ENCODE results near the gene OGFOD2.

DNA sequence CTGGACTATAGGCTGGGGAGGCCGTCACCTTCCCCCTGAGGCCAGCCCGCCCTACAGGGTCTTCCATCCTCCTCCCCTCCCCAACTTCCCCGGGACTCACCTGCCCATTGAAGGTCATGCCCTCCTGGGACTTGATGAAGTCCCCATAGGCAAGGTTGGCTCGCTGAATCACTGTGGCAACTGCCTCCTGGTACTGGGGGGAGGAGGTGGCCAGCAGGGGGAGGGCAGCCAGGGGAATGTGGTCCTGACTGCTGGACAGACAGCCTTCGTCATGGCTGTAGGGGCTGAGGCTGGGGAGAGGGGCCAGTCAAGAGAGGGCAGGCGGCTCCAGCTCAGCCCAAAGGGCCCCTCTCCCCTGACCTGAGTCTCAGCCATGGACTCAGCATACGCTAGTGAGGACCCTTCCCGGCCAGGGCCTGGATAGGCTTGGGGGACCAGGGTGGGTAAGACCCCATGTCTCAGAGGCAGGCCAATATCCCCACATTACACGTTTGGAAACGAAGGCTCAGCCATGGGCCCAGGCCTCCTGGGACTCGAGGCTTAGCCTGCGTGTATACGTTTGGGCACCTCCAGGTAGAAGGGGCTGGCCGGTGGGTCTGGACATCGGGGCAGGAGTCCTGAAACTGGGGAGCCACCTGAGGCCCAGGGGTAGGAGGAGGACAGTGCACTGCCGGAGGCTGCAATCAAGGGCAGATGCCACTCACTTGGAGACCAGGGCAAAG lies 21.7 kb downstream of the OGFOD2 start:
- TF ChIP-seq CTCF (IDR thresholded peaks at IDR 0.05) = no peak
- no peak for TF ChIP-seq POLR2A (IDR thresholded peaks at IDR 0.05)
